Measurements from ENCODE around the gene LRRIQ3. TPM values are rescaled to one million over a fixed set of nuclear protein-coding genes. Genes with fewer than 3 reads are reported as not detected.

LRRIQ3 gene
- total and polyA plus RNA-seq, 2 of the 13 experiments (the other 11 are each of a cell fraction or from before 2014, with no cell fraction given) = 1.1 to 1.3 TPM

- H3K27ac ChIP-seq (ENCODE audit: extremely low read length, insufficient read depth, low read length) = no peak overlapping the region
- H4K20me1 ChIP-seq (ENCODE audit: insufficient read depth, low read length) = no peaks in the 10 kb centered on the region
- ChIA-PET POLR2A (no interaction called here), CTCF (ENCODE audit: low intra/inter-chr PET ratio, low total read pairs) (no interaction called here)
- H2AFZ ChIP-seq (ENCODE audit: low read length) = no peak overlapping the region
- FAIRE-seq (no peak), DNase-seq (ENCODE audit: low spot score) (no peak), ATAC-seq (no peak)
- peaks cover 15% of the 10 kb centered on the region for H3K4me1 ChIP-seq (ENCODE audit: insufficient read depth, low read length)
- H3K27me3 ChIP-seq (ENCODE audit: control insufficient read depth in 1 of 2, insufficient read depth in 2 of 2, low read length in 2 of 2) = no peaks in the 10 kb centered on the region
- H3K4me2 ChIP-seq (ENCODE audit: low read depth, low read length) = no peak overlapping the region
- no peak overlapping the region for H3K9ac ChIP-seq (ENCODE audit: insufficient read depth, low read depth, low read length)
- intact Hi-C loops (cut with micrococcal nuclease; ENCODE audit: unreplicated experiment) (loop anchor here (5.0 kb wide), 1 partner anchor 537 kb away; the partner anchor contains the start of genes CRYZ and TYW3), in situ Hi-C loops (cut with HindIII; ENCODE audit: extremely low pct_ligation_motif_present, low pct_unique_long_range_greater_than_20kb) (no loop called here)
- BruUV-seq (replicated peaks) = no TSS peak
- TF ChIP-seq DNMT1 (CRISPR knock-in tag; IDR thresholded peaks at IDR 0.05) (no peak), ZNF136 (CRISPR knock-in tag; IDR thresholded peaks at IDR 0.05; ENCODE audit: low read depth) (no peak), SP140L (CRISPR knock-in tag; IDR thresholded peaks at IDR 0.05; ENCODE audit: borderline replicate concordance) (no peak), ZSCAN21 (CRISPR knock-in tag; IDR thresholded peaks at IDR 0.05; ENCODE audit: borderline replicate concordance) (no peak), SMYD3 (CRISPR knock-in tag; IDR thresholded peaks at IDR 0.05) (no peak)
- H3K9me3 ChIP-seq (ENCODE audit: low read length) = no peaks in the 10 kb centered on the region
- no peaks in the 10 kb centered on the region for H3K79me2 ChIP-seq (ENCODE audit: insufficient read depth, low read length)
- H3K4me3 ChIP-seq (replicated peaks in 1 of 3; ENCODE audit: insufficient read depth in 1 of 3, low read depth in 2 of 3, low read length in 3 of 3) = no peak overlapping the region
- no peaks in the 10 kb centered on the region for H3K36me3 ChIP-seq (replicated peaks in 1 of 2; ENCODE audit: control insufficient read depth in 1 of 2, insufficient read depth in 2 of 2, low read length in 2 of 2)
Observed at GRCh38 chr1:74195339-74195738, 2.6 kb downstream of the LRRIQ3 start.

DNA sequence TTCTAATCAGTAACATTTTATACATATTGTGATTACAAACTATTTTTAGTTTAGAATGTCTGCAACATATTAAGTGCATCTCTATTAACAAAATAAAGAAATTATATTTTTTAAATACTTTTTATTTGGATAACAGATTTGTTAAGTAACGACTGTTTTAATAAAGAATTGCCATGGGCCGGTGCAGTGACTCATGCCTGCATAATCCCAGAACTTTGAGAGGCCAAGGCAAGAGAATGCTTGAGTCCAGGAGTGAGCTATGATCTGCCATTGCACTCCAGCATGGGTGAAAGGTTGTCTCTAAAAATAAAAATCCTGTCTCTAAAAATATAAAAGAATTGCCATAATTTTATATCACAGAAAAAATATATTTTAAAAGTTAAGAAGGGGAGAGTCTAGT, 4.1 kb downstream of the LRRIQ3 start:
- H2AFZ ChIP-seq (ENCODE audit: low read length) = no peak overlapping the region
- H4K20me1 ChIP-seq (ENCODE audit: insufficient read depth, low read length) = no peaks in the 10 kb centered on the region
- H3K27ac ChIP-seq (ENCODE audit: extremely low read length, insufficient read depth, low read length) = no peak overlapping the region
- no TSS peak for BruUV-seq (replicated peaks)
- no peaks in the 10 kb centered on the region for H3K9me3 ChIP-seq (ENCODE audit: low read length)
- no peak overlapping the region for H3K9ac ChIP-seq (ENCODE audit: insufficient read depth, low read depth, low read length)
- H3K4me2 ChIP-seq (ENCODE audit: low read depth, low read length) = no peak overlapping the region
- no peak for TF ChIP-seq ZNF160 (CRISPR knock-in tag; IDR thresholded peaks at IDR 0.05)
- 4% methylated on average over 2 of the region's 2 CpGs for WGBS (ENCODE audit: low lambda C conversion rate)
- in situ Hi-C loops (cut with HindIII; ENCODE audit: extremely low pct_ligation_motif_present, low pct_unique_long_range_greater_than_20kb) (no loop called here), intact Hi-C loops (cut with micrococcal nuclease; ENCODE audit: unreplicated experiment) (no loop called here)
- no peaks in the 10 kb centered on the region for H3K27me3 ChIP-seq (ENCODE audit: control insufficient read depth in 1 of 2, insufficient read depth in 2 of 2, low read length in 2 of 2)
- H3K79me2 ChIP-seq (ENCODE audit: insufficient read depth, low read length) = no peaks in the 10 kb centered on the region
- FAIRE-seq = no peak
- DNase-seq (ENCODE audit: low spot score) = peak; percentile 1
- no peak overlapping the region for H3K4me3 ChIP-seq (replicated peaks in 1 of 3; ENCODE audit: insufficient read depth in 1 of 3, low read depth in 2 of 3, low read length in 3 of 3)
- no peaks in the 10 kb centered on the region for H3K36me3 ChIP-seq (replicated peaks in 1 of 2; ENCODE audit: control insufficient read depth in 1 of 2, insufficient read depth in 2 of 2, low read length in 2 of 2)
- CTCF ChIA-PET (ENCODE audit: low intra/inter-chr PET ratio, low total read pairs) = no interaction called here
- H3K4me1 ChIP-seq (ENCODE audit: insufficient read depth, low read length) = peaks cover 8% of the 10 kb centered on the region
- no peak for ATAC-seq
- POLR2A ChIA-PET = no interaction called here
